H1 (cell line): ENCODE results near the gene TRAF1. TPM values are rescaled to one million over a fixed set of nuclear protein-coding genes. Genes with fewer than 3 reads are reported as not detected.

Source experiments
- CTCF ChIA-PET: fragments of 300-600 bp; sonication (Branson Sonifier 250); formaldehyde crosslinking; loops from one replicate; lab custom pipeline; 2021; ENCODE audit not compliant: partially characterized antibody; lab: Charles Lee
- POLR2A ChIA-PET: fragments of 300-600 bp; sonication (Branson Sonifier 250); formaldehyde crosslinking; loops from one replicate; lab custom pipeline; 2021; ENCODE audit warnings: inconsistent platforms; ENCODE audit not compliant: partially characterized antibody; lab: Charles Lee
- DNase-seq, 2 experiments: peaks; one replicate each; pipeline versions ENCODE4 v3.0.0 to v3.0.0-alpha.2; 2010 to 2022; ENCODE audit warnings: low spot score in 2 of 2, low read depth in 1 of 2, mixed read lengths in 1 of 2
- FAIRE-seq: peaks from 2 replicates; lab custom pipeline; 2011; peaks lifted over from hg19 to GRCh38; lab: Jason Lieb, UNC
- H2AFZ ChIP-seq: 2 replicates; pipeline ENCODE4 v1.8.1; 2012; ENCODE audit warnings: low read length, inconsistent platforms
- H2AK5ac ChIP-seq: 2 replicates; pipeline ENCODE4 v1.6.1; 2013; ENCODE audit warnings: low read depth, low read length
- H2BK120ac ChIP-seq: replicated peaks from 2 replicates; pipeline ENCODE3; 2013; ENCODE audit warnings: low read depth, low read length, inconsistent platforms
- H2BK12ac ChIP-seq: 2 replicates; pipeline ENCODE4 v1.6.1; 2013; ENCODE audit warnings: low read depth, low read length
- H2BK15ac ChIP-seq: 2 replicates; pipeline ENCODE4 v1.6.1; 2013; ENCODE audit warnings: low read length
- H2BK20ac ChIP-seq: 2 replicates; pipeline ENCODE4 v1.6.1; 2013; ENCODE audit warnings: low read length
- H2BK5ac ChIP-seq: 2 replicates; pipeline ENCODE4 v1.6.1; 2013; ENCODE audit warnings: low read depth, low read length
- H3K14ac ChIP-seq: 2 replicates; pipeline ENCODE4 v1.6.1; 2013; ENCODE audit warnings: inconsistent platforms; ENCODE audit not compliant: insufficient read length
- H3K18ac ChIP-seq: 2 replicates; pipeline ENCODE4 v1.6.1; 2013; ENCODE audit warnings: low read length; ENCODE audit errors: extremely low read depth
- H3K23ac ChIP-seq: 2 replicates; pipeline ENCODE4 v1.6.1; 2013; ENCODE audit warnings: inconsistent platforms; ENCODE audit not compliant: insufficient read length
- H3K23me2 ChIP-seq: 2 replicates; pipeline ENCODE4 v1.6.1; 2013; ENCODE audit warnings: low read depth, low read length
- H3K27ac ChIP-seq: 2 replicates; pipeline ENCODE4 v1.6.1; 2011; ENCODE audit warnings: low read depth, low read length, inconsistent platforms
- H3K27me3 ChIP-seq, 4 experiments: replicated peaks in 1 of 4; 1 replicate in 1 of 4; 2 replicates in 3 of 4; pipeline versions ENCODE4 v1.6.1 to v1.8.1; 2011 to 2013; ENCODE audit warnings: low read length in 3 of 4, mild to moderate bottlenecking in 3 of 4, inconsistent platforms in 2 of 4, mixed read lengths in 2 of 4, moderate library complexity in 1 of 4; ENCODE audit not compliant: control insufficient read depth in 3 of 4, insufficient read depth in 3 of 4; ENCODE audit errors: extremely low read depth in 1 of 4
- H3K36me3 ChIP-seq, 4 experiments: 2 replicates each; pipeline versions ENCODE4 v1.6.1 to v1.8.1; 2011 to 2013; ENCODE audit warnings: mild to moderate bottlenecking in 4 of 4, low read length in 3 of 4, moderate library complexity in 2 of 4, control low read depth in 1 of 4, inconsistent platforms in 1 of 4; ENCODE audit not compliant: insufficient read depth in 4 of 4, control insufficient read depth in 2 of 4
- H3K4ac ChIP-seq: replicated peaks from 2 replicates; pipeline ENCODE3; 2013; ENCODE audit warnings: low read length, low read depth, mixed read lengths, inconsistent platforms; ENCODE audit not compliant: insufficient read length
- H3K4me1 ChIP-seq, 4 experiments: replicated peaks in 1 of 4; 1 replicate in 1 of 4; 2 replicates in 3 of 4; pipeline versions ENCODE4 v1.6.1 to v1.8.1; 2011 to 2013; ENCODE audit warnings: low read length in 3 of 4, inconsistent platforms in 2 of 4, mixed read lengths in 1 of 4; ENCODE audit not compliant: insufficient read depth in 4 of 4, control insufficient read depth in 3 of 4
- H3K4me2 ChIP-seq, 2 experiments: 2 replicates each; pipeline versions ENCODE4 v1.6.1 to v1.8.1; 2011 to 2013; ENCODE audit warnings: low read depth in 2 of 2, low read length in 2 of 2, control low read depth in 1 of 2, inconsistent platforms in 1 of 2, mild to moderate bottlenecking in 1 of 2; ENCODE audit not compliant: insufficient read depth in 1 of 2
- H3K4me3 ChIP-seq, 4 experiments: fragments of 200-600, 300-600 bp in 1 of 4; sonication (generic), shearing (Covaris generic), sonication (Bioruptor Twin) in 1 of 4; 2 replicates each; pipeline versions ENCODE4 v1.5.1 to v1.8.1; 2011 to 2016; ENCODE audit warnings: low read length in 4 of 4, low read depth in 3 of 4, control low read depth in 2 of 4, inconsistent platforms in 2 of 4, mild to moderate bottlenecking in 2 of 4, mixed read lengths in 1 of 4, moderate library complexity in 1 of 4; ENCODE audit not compliant: insufficient read depth in 2 of 4; ENCODE audit errors: extremely low read depth in 1 of 4
- H3K56ac ChIP-seq: replicated peaks from 2 replicates; pipeline ENCODE3; 2013; ENCODE audit warnings: low read depth, mild to moderate bottlenecking, mixed read lengths, low read length, inconsistent platforms; ENCODE audit not compliant: insufficient read length
- H3K79me1 ChIP-seq: 2 replicates; pipeline ENCODE4 v1.6.1; 2013; ENCODE audit warnings: low read depth, low read length, control low read depth
- H3K79me2 ChIP-seq, 2 experiments: 2 replicates each; pipeline versions ENCODE4 v1.6.1 to v1.8.1; 2012 to 2013; ENCODE audit warnings: low read length in 2 of 2, mild to moderate bottlenecking in 2 of 2, inconsistent platforms in 1 of 2; ENCODE audit not compliant: insufficient read depth in 2 of 2, control insufficient read depth in 1 of 2
- H3K9ac ChIP-seq, 4 experiments: replicated peaks in 1 of 4; 1 replicate in 1 of 4; 2 replicates in 3 of 4; pipeline versions ENCODE4 v1.6.1 to v1.8.1; 2011 to 2013; ENCODE audit warnings: low read depth in 3 of 4, low read length in 3 of 4, control low read depth in 2 of 4, mild to moderate bottlenecking in 2 of 4, moderate library complexity in 2 of 4, inconsistent platforms in 1 of 4; ENCODE audit errors: extremely low read depth in 1 of 4
- H3K9me3 ChIP-seq, 2 experiments: 2 replicates each; pipeline versions ENCODE4 v1.6.1 to v1.8.1; 2012 to 2013; ENCODE audit warnings: mild to moderate bottlenecking in 2 of 2, moderate library complexity in 2 of 2, control low read depth in 1 of 2, inconsistent platforms in 1 of 2, low read depth in 1 of 2, low read length in 1 of 2, mixed read lengths in 1 of 2; ENCODE audit not compliant: insufficient read depth in 2 of 2
- H4K20me1 ChIP-seq, 2 experiments: replicated peaks in 1 of 2; 2 replicates each; pipeline versions ENCODE3 to v1.8.1; 2011 to 2013; ENCODE audit warnings: inconsistent platforms in 2 of 2, low read length in 2 of 2, mild to moderate bottlenecking in 1 of 2; ENCODE audit not compliant: insufficient read depth in 2 of 2, control insufficient read depth in 1 of 2
- H4K5ac ChIP-seq: 2 replicates; pipeline ENCODE4 v1.6.1; 2013; ENCODE audit warnings: low read length, low read depth, mixed read lengths, inconsistent platforms; ENCODE audit not compliant: insufficient read length
- H4K8ac ChIP-seq: 2 replicates; pipeline ENCODE4 v1.8.0; 2013; ENCODE audit warnings: mild to moderate bottlenecking, moderate library complexity, low read length, inconsistent platforms; ENCODE audit not compliant: insufficient read depth; ENCODE audit errors: extremely low read depth
- H4K91ac ChIP-seq: replicated peaks from 2 replicates; pipeline ENCODE3; 2013; ENCODE audit warnings: low read length, mixed read lengths, inconsistent platforms; ENCODE audit not compliant: insufficient read length
- JUN ChIP-seq: IDR thresholded peaks from 2 replicates; pipeline ENCODE4 v1.6.1; 2011; ENCODE audit warnings: low read depth, mild to moderate bottlenecking, improper control_type of control experiment, low read length
- KDM4A ChIP-seq: IDR thresholded peaks from one replicate; pipeline ENCODE4 v1.7.1; 2012; ENCODE audit warnings: low read depth, mild to moderate bottlenecking, moderate library complexity, low read length, inconsistent platforms; ENCODE audit not compliant: severe bottlenecking
- NANOG ChIP-seq: IDR thresholded peaks from 2 replicates; pipeline ENCODE4 v1.6.1; 2011; ENCODE audit warnings: low read length, low read depth, mild to moderate bottlenecking, inconsistent platforms; ENCODE audit not compliant: insufficient read depth, poor library complexity, severe bottlenecking
- POLR2AphosphoS5 ChIP-seq: IDR thresholded peaks from 2 replicates; pipeline ENCODE4 v1.6.1; 2011; ENCODE audit warnings: low read depth, low read length
- RNF2 ChIP-seq: fragments of 200-900, 300-1000 bp; sonication (generic); IDR thresholded peaks from 2 replicates; pipeline ENCODE4 v1.7.1; 2016; ENCODE audit warnings: borderline replicate concordance, low read depth, mild to moderate bottlenecking, antibody characterized with exemption, low read length; ENCODE audit not compliant: poor library complexity, severe bottlenecking; ENCODE audit errors: missing control alignments
- SAP30 ChIP-seq: fragments of 300-600 bp; sonication (generic); IDR thresholded peaks from 2 replicates; pipeline ENCODE4 v1.7.1; 2012; ENCODE audit warnings: low read length, moderate library complexity, mild to moderate bottlenecking, inconsistent platforms; ENCODE audit not compliant: insufficient read depth, insufficient replicate concordance
- SP2 ChIP-seq: IDR thresholded peaks from 2 replicates; pipeline ENCODE4 v1.6.1; 2012; ENCODE audit warnings: mild to moderate bottlenecking, low read length, inconsistent platforms
- SP4 ChIP-seq: IDR thresholded peaks from 2 replicates; pipeline ENCODE4 v1.6.1; 2012; ENCODE audit warnings: low read length, inconsistent platforms
- TCF12 ChIP-seq: IDR thresholded peaks from 2 replicates; pipeline ENCODE4 v1.6.1; 2011; ENCODE audit warnings: low read depth, mild to moderate bottlenecking, low read length
- WGBS, 2 experiments: shearing (Covaris generic) in 1 of 2; methylation state at CpG; one replicate each; pipeline versions ENCODE4 v1.1.6 to v1.1.7; 2013 to 2015; ENCODE audit warnings: low lambda C conversion rate in 2 of 2, mixed read lengths in 2 of 2, inconsistent platforms in 1 of 2, low coverage in 1 of 2, missing lambda C conversion rate in 1 of 2; ENCODE audit not compliant: insufficient replicate concordance in 2 of 2, insufficient coverage in 1 of 2, insufficient read length in 1 of 2; ENCODE audit errors: extremely low coverage in 1 of 2, missing lambda C conversion rate in 1 of 2; 5-methylcytosine and 5-hydroxymethylcytosine counted together
- polyA plus RNA-seq, 7 experiments: library from polyadenylated mRNA; depleted of rRNA in 3 of 7; stranded (reverse) in 5 of 7; unstranded in 2 of 7; fragments of >200 nt in 5 of 7; fragments of 200-250 nt in 2 of 7; gene quantifications; 1 replicate in 5 of 7; 2 replicates in 1 of 7; 4 replicates in 1 of 7; pipeline versions ENCODE4 v1.2.1 to v1.2.3, GENCODE V29; 2011 to 2013; ENCODE audit warnings: missing spikeins in 2 of 7, mixed read lengths in 2 of 7
- total RNA-seq: library from RNA; stranded (reverse); fragmentation: NEBNext Ultra II Directional; extraction: Animal tissue kit (Norgen Biotek cat#: 25700); gene quantifications from 2 replicates; pipeline ENCODE4 v1.2.1, GENCODE V29; 2021
- TF ChIP-seq, protein P1 (sequence below): IDR thresholded peaks from 2 replicates; pipeline ENCODE4 v1.6.1; 2012; ENCODE audit warnings: low read length, inconsistent platforms
- TF ChIP-seq, protein P2 (sequence below): IDR thresholded peaks from 2 replicates; pipeline ENCODE4 v1.6.1; 2012; ENCODE audit warnings: inconsistent platforms

TRAF1 gene
- total and polyA plus RNA-seq, 2 of the 8 experiments (the other 6 are each of a cell fraction or from before 2014, with no cell fraction given): 1.6 to 3.2 TPM

DNA sequence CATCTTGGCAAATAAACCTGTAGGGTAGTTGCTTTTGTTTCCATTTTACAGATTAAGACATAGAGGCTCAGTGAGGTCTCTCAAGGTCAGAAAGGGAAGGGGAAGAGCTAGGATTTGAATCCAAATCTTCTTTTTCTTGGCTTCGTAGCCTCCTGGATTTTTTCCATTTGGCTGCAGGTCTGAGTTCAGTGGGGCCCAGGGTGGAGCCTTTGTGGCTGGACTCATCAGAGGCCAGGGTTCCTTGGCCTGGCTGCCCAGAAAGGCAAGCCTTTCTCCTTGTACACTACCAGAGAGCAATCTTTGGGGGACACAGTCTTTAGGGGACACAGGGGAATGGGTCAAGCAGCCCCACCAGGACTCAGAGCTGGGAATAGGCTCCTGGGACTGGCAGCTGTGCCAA, 10.5 kb upstream of the TRAF1 start:
- no peak overlapping the region for H3K4ac ChIP-seq
- H4K91ac ChIP-seq: no peak overlapping the region
- no peak overlapping the region for H2BK5ac ChIP-seq
- H4K20me1 ChIP-seq: no peaks in the 10 kb centered on the region
- no peak overlapping the region for H3K9ac ChIP-seq
- peaks cover 0 to 4% (median 2%) of the 10 kb centered on the region in 4 experiments; a peak in 2 of 7 replicates for H3K4me1 ChIP-seq
- no peak overlapping the region for H3K56ac ChIP-seq
- CTCF ChIA-PET: interaction anchor here (0.6 to 12.5 kb wide), 26 partner anchors 8 to 184 kb away, joined by 3 to 108 read pairs (median 4); partner anchors contain the start of gene TRAF1
- 83% methylated on average over 1 of the region's 1 CpG; no CpG with 5 or more reads in 1 of the 2 experiments for WGBS, 2 experiments
- POLR2A ChIA-PET: interaction anchor here (4.6 kb wide), 1 partner anchor 8 kb away, joined by 14 read pairs; no protein-coding TSS in a partner anchor
- no peak overlapping the region for H2AFZ ChIP-seq
- no peak overlapping the region for H3K23ac ChIP-seq
- H3K18ac ChIP-seq: no peak overlapping the region
- no peaks in the 10 kb centered on the region for H3K23me2 ChIP-seq
- H3K14ac ChIP-seq: no peak overlapping the region
- TF ChIP-seq SP2: no peak
- TF ChIP-seq POLR2AphosphoS5: no peak
- no peak for TF ChIP-seq RNF2
- TF ChIP-seq SAP30: no peak
- TF ChIP-seq, protein P1, sequence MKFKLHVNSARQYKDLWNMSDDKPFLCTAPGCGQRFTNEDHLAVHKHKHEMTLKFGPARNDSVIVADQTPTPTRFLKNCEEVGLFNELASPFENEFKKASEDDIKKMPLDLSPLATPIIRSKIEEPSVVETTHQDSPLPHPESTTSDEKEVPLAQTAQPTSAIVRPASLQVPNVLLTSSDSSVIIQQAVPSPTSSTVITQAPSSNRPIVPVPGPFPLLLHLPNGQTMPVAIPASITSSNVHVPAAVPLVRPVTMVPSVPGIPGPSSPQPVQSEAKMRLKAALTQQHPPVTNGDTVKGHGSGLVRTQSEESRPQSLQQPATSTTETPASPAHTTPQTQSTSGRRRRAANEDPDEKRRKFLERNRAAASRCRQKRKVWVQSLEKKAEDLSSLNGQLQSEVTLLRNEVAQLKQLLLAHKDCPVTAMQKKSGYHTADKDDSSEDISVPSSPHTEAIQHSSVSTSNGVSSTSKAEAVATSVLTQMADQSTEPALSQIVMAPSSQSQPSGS: no peak
- no peak for TF ChIP-seq TCF12
- TF ChIP-seq, protein P2, sequence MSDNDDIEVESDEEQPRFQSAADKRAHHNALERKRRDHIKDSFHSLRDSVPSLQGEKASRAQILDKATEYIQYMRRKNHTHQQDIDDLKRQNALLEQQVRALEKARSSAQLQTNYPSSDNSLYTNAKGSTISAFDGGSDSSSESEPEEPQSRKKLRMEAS: no peak
- TF ChIP-seq NANOG: no peak
- TF ChIP-seq KDM4A: no peak
- TF ChIP-seq JUN: no peak
- TF ChIP-seq SP4: no peak
- no peaks in the 10 kb centered on the region for H3K36me3 ChIP-seq
- no peak overlapping the region for H4K8ac ChIP-seq
- no peaks in the 10 kb centered on the region for H3K79me2 ChIP-seq
- H2BK12ac ChIP-seq: no peak overlapping the region
- no peak overlapping the region for H3K4me3 ChIP-seq
- H3K27ac ChIP-seq: no peak overlapping the region
- H3K27me3 ChIP-seq: no peaks in the 10 kb centered on the region
- H2BK20ac ChIP-seq: no peak overlapping the region
- H2BK120ac ChIP-seq: no peak overlapping the region
- H3K4me2 ChIP-seq: no peak overlapping the region
- FAIRE-seq (no peak), DNase-seq (no peak)
- no peaks in the 10 kb centered on the region for H3K9me3 ChIP-seq
- H4K5ac ChIP-seq: no peak overlapping the region
- no peak overlapping the region for H2AK5ac ChIP-seq
- no peak overlapping the region for H2BK15ac ChIP-seq
- no peaks in the 10 kb centered on the region for H3K79me1 ChIP-seq
